Upper lobe of left lung (tissue), 4 donors: ENCODE measurements around the gene EFCAB5.

Experiments used
- CTCF ChIP-seq, 6 experiments: fragments of 450-650 bp in 4 of 6; fragments of 200-600 bp in 2 of 6; sonication (generic) in 2 of 6; IDR thresholded peaks; one replicate each; pipeline ENCODE4 v1.5.1; 2016 to 2019; ENCODE audit warnings: antibody characterized with exemption in 6 of 6
- POLR2AphosphoS5 ChIP-seq, 2 donors: sonication (generic); formaldehyde crosslinking; IDR thresholded peaks; one replicate each; pipeline ENCODE4 v1.5.1; 2017; ENCODE audit warnings: antibody characterized with exemption in 2 of 2

- TF ChIP-seq CTCF (IDR thresholded peaks at IDR 0.05) (peak in 1 of 6 experiments; percentile 9), POLR2AphosphoS5 (IDR thresholded peaks at IDR 0.05) (no peak)
Measured at GRCh38 chr17:29954405-29954804, 13.0 kb downstream of the EFCAB5 start.
